ENCODE measurements around the gene KIAA0513. TPM values are rescaled to one million over a fixed set of nuclear protein-coding genes. Genes with fewer than 3 reads are reported as not detected.

KIAA0513 gene
- polyA plus RNA-seq, 1 donor (not counting 4 experiments of a cell fraction or from before 2014, with no cell fraction given) = 3.3 TPM

DNA sequence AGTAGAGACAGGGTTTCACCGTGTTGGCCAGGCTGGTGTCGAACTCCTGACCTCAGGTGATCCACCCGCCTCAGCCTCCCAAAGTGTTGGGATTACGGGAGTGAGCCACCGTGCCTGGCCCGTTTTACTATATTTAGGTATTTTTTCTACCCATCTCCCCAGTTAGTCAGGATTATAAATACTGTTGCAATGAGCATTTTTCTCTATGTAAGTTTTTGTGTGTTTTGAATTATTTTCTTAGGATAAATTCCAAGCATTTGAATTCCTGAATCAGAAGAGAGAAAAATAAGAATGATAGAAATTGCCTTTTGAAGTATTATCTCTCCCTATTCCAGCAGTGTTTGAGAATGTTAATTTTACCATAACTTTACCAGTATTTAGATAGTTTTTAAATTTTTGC lies 36.6 kb downstream of the KIAA0513 start:
- Histone ChIP-seq H3K9me1 (ENCODE audit: control insufficient read depth, extremely low read depth, insufficient read depth, low read length) (no peaks in the 10 kb centered on the region), H3K9ac (ENCODE audit: control insufficient read depth, extremely low read depth, insufficient read depth, low read length) (no peak overlapping the region), H3K4me2 (ENCODE audit: control insufficient read depth, extremely low read depth, insufficient read depth, low read depth, low read length) (no peak overlapping the region), H3K79me2 (ENCODE audit: control insufficient read depth, insufficient read depth, low read length) (no peaks in the 10 kb centered on the region), H2AFZ (ENCODE audit: control insufficient read depth, low read length) (no peak overlapping the region), H3K27me3 (ENCODE audit: control insufficient read depth, extremely low read depth, insufficient read depth, low read length) (peaks cover 5% of the 10 kb centered on the region), H3K9me3 (ENCODE audit: control insufficient read depth, low read depth, low read length) (no peaks in the 10 kb centered on the region), H3K36me3 (ENCODE audit: control insufficient read depth in 2 of 2, extremely low read depth in 1 of 2, insufficient read depth in 2 of 2, low read length in 2 of 2) (no peaks in the 10 kb centered on the region), H3K4me3 (ENCODE audit: control insufficient read depth in 2 of 3, extremely low read depth in 1 of 3, insufficient read depth in 2 of 3, low read depth in 1 of 3, low read length in 3 of 3) (no peak overlapping the region), H3K27ac (ENCODE audit: control insufficient read depth, insufficient read depth, low read length) (no peak overlapping the region), H3K4me1 (ENCODE audit: control insufficient read depth, extremely low read depth, insufficient read depth, low read length) (no peaks in the 10 kb centered on the region), H4K20me1 (ENCODE audit: control insufficient read depth, extremely low read depth, insufficient read depth, low read length) (no peaks in the 10 kb centered on the region)
- DNase-seq (ENCODE audit: low read depth, low spot score) = no peak
- no peak for FAIRE-seq
- TF ChIP-seq, protein P1, sequence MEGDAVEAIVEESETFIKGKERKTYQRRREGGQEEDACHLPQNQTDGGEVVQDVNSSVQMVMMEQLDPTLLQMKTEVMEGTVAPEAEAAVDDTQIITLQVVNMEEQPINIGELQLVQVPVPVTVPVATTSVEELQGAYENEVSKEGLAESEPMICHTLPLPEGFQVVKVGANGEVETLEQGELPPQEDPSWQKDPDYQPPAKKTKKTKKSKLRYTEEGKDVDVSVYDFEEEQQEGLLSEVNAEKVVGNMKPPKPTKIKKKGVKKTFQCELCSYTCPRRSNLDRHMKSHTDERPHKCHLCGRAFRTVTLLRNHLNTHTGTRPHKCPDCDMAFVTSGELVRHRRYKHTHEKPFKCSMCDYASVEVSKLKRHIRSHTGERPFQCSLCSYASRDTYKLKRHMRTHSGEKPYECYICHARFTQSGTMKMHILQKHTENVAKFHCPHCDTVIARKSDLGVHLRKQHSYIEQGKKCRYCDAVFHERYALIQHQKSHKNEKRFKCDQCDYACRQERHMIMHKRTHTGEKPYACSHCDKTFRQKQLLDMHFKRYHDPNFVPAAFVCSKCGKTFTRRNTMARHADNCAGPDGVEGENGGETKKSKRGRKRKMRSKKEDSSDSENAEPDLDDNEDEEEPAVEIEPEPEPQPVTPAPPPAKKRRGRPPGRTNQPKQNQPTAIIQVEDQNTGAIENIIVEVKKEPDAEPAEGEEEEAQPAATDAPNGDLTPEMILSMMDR (optimal IDR thresholded peaks at IDR 0.05 in 1 of 3, IDR thresholded peaks at IDR 0.05 in 1 of 3, conservative IDR thresholded peaks at IDR 0.05 in 1 of 3; ENCODE audit: extremely low read depth in 1 of 3, insufficient read depth in 2 of 3, low read length in 3 of 3) = no peak
- no peak for TF ChIP-seq EZH2 (IDR thresholded peaks at IDR 0.05; ENCODE audit: low read length)
- dilution Hi-C loops (cut with MboI; ENCODE audit: extremely low pct_ligation_motif_present, low sequenced_read_pairs) = no loop called here

DNA sequence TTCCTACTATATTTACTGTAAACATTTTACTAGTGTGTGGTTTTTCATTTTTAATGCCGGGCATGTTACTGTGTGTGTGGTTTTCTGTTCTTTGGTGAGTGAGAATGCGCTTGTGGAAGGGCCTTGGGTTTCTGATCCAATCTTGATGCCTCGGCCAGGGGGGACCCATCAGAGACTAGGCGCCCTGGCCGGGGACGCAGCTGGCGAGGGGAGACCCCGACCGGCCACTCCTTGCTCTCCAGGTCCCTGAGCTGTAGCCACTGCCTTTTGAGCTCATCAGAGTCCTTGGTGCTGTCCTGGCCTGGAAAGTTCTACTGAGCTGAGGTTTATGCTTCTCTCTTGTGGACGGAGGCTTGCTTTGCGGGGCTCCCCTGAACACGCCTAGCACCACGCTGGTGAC lies 37.5 kb downstream of the KIAA0513 start:
- H3K4me1 ChIP-seq (ENCODE audit: control insufficient read depth, extremely low read depth, insufficient read depth, low read length) = no peaks in the 10 kb centered on the region
- peaks cover 5% of the 10 kb centered on the region for H3K27me3 ChIP-seq (ENCODE audit: control insufficient read depth, extremely low read depth, insufficient read depth, low read length)
- dilution Hi-C loops (cut with MboI; ENCODE audit: extremely low pct_ligation_motif_present, low sequenced_read_pairs) = no loop called here
- no peaks in the 10 kb centered on the region for H3K36me3 ChIP-seq (ENCODE audit: control insufficient read depth in 2 of 2, extremely low read depth in 1 of 2, insufficient read depth in 2 of 2, low read length in 2 of 2)
- no peak overlapping the region for H3K27ac ChIP-seq (ENCODE audit: control insufficient read depth, insufficient read depth, low read length)
- H3K4me2 ChIP-seq (ENCODE audit: control insufficient read depth, extremely low read depth, insufficient read depth, low read depth, low read length) = no peak overlapping the region
- FAIRE-seq (no peak), DNase-seq (ENCODE audit: low read depth, low spot score) (no peak)
- TF ChIP-seq EZH2 (IDR thresholded peaks at IDR 0.05; ENCODE audit: low read length) = no peak
- TF ChIP-seq, protein P1 (optimal IDR thresholded peaks at IDR 0.05 in 1 of 3, IDR thresholded peaks at IDR 0.05 in 1 of 3, conservative IDR thresholded peaks at IDR 0.05 in 1 of 3; ENCODE audit: extremely low read depth in 1 of 3, insufficient read depth in 2 of 3, low read length in 3 of 3) = no peak
- H4K20me1 ChIP-seq (ENCODE audit: control insufficient read depth, extremely low read depth, insufficient read depth, low read length) = no peaks in the 10 kb centered on the region
- no peak overlapping the region for H2AFZ ChIP-seq (ENCODE audit: control insufficient read depth, low read length)
- no peak overlapping the region for H3K4me3 ChIP-seq (ENCODE audit: control insufficient read depth in 2 of 3, extremely low read depth in 1 of 3, insufficient read depth in 2 of 3, low read depth in 1 of 3, low read length in 3 of 3)
- H3K79me2 ChIP-seq (ENCODE audit: control insufficient read depth, insufficient read depth, low read length) = no peaks in the 10 kb centered on the region
- H3K9ac ChIP-seq (ENCODE audit: control insufficient read depth, extremely low read depth, insufficient read depth, low read length) = no peak overlapping the region
- no peaks in the 10 kb centered on the region for H3K9me1 ChIP-seq (ENCODE audit: control insufficient read depth, extremely low read depth, insufficient read depth, low read length)
- H3K9me3 ChIP-seq (ENCODE audit: control insufficient read depth, low read depth, low read length) = no peaks in the 10 kb centered on the region
